ENCODE measurements around the gene IGFBP6.

Gene IGFBP6

DNA sequence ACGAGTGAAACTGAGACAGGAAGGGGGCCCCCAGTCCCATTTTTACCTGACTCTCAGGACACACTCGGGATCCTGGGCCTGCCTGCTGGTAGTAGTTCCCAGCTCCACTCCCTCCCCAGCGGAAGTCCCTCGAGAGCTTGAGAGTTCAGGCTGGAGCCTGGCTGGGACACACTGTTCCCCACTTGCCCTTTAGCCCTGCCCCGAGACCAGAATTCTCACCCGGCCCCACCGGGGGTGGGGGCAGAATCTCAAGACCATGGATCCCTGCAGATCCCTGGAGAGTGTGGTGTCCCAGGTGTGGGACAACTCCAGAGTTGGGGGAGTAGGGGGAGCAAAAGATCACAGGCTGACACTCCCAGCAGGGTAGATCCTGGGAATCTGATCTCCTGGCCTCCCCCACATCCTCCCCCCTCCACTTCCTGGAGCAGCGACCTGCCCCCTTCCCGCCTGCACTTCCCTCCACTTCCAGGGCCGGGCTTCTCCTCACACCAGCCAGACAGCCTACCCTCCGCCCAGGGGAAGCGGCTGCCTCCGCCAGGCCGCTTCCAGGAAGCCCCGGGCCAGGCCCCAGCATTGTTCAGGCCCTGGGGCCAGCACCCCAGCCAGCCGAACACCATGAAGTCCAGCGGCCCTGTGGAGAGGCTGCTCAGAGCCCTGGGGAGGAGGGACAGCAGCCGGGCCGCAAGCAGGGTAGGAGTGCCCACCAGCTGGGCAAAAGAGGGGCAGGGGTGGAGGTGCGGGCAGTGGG, 47.7 kb upstream of the IGFBP6 start, which contains the start of gene TNS2 (continued):
- TF ChIP-seq ZNF433 (tag by site-specific recombination; IDR thresholded peaks at IDR 0.05; ENCODE audit: low read depth) (no peak), ZNF362 (tag by site-specific recombination; IDR thresholded peaks at IDR 0.05) (no peak), ZNF37A (tag by site-specific recombination; IDR thresholded peaks at IDR 0.05) (no peak), ZNF19 (tag by site-specific recombination; IDR thresholded peaks at IDR 0.05; ENCODE audit: low read depth) (no peak), CTCF (tag by site-specific recombination; IDR thresholded peaks at IDR 0.05) (no peak), MYNN (tag by site-specific recombination; IDR thresholded peaks at IDR 0.05; ENCODE audit: borderline replicate concordance) (0 out of 2 replicates have a peak, but pooled peaks have one; percentile 10), ZNF248 (tag by site-specific recombination; IDR thresholded peaks at IDR 0.05) (no peak), IKZF3 (tag by site-specific recombination; IDR thresholded peaks at IDR 0.05) (0 out of 2 replicates have a peak, but pooled peaks have one; percentile 13), ZNF121 (tag by site-specific recombination; IDR thresholded peaks at IDR 0.05) (no peak), ZNF654 (tag by site-specific recombination; IDR thresholded peaks at IDR 0.05; ENCODE audit: low read depth) (no peak), ZNF514 (tag by site-specific recombination; IDR thresholded peaks at IDR 0.05) (no peak), ZNF157 (tag by site-specific recombination; IDR thresholded peaks at IDR 0.05) (no peak), ZNF350 (tag by site-specific recombination; IDR thresholded peaks at IDR 0.05) (no peak), ZNF529 (tag by site-specific recombination; IDR thresholded peaks at IDR 0.05; ENCODE audit: insufficient replicate concordance) (no peak), ZNF658 (tag by site-specific recombination; IDR thresholded peaks at IDR 0.05) (no peak), ZNF621 (tag by site-specific recombination; IDR thresholded peaks at IDR 0.05) (no peak), ZBTB21 (tag by site-specific recombination; IDR thresholded peaks at IDR 0.05) (no peak), ZNF175 (tag by site-specific recombination; IDR thresholded peaks at IDR 0.05) (no peak), GLIS1 (tag by site-specific recombination; IDR thresholded peaks at IDR 0.05) (peak; percentile 51), ZNF768 (tag by site-specific recombination; IDR thresholded peaks at IDR 0.05) (no peak), ZNF677 (tag by site-specific recombination; IDR thresholded peaks at IDR 0.05) (no peak), ZNF24 (tag by site-specific recombination; IDR thresholded peaks at IDR 0.05) (0 out of 2 replicates have a peak, but pooled peaks have one; percentile 22), ZFP69B (tag by site-specific recombination; IDR thresholded peaks at IDR 0.05) (peak; percentile 80), PATZ1 (tag by site-specific recombination; IDR thresholded peaks at IDR 0.05) (peak; percentile 88), ZNF776 (tag by site-specific recombination; IDR thresholded peaks at IDR 0.05; ENCODE audit: borderline replicate concordance) (no peak), ZNF311 (tag by site-specific recombination; IDR thresholded peaks at IDR 0.05; ENCODE audit: borderline replicate concordance) (no peak), ZNF48 (tag by site-specific recombination; IDR thresholded peaks at IDR 0.05) (no peak), KLF8 (tag by site-specific recombination; IDR thresholded peaks at IDR 0.05) (no peak; the same call in 1 of the 2 replicates), HOXC10 (CRISPR knock-in tag; IDR thresholded peaks at IDR 0.05) (no peak), ZNF341 (tag by site-specific recombination; IDR thresholded peaks at IDR 0.05; ENCODE audit: low read depth) (peak; percentile 89)
- TF ChIP-seq, protein P1, sequence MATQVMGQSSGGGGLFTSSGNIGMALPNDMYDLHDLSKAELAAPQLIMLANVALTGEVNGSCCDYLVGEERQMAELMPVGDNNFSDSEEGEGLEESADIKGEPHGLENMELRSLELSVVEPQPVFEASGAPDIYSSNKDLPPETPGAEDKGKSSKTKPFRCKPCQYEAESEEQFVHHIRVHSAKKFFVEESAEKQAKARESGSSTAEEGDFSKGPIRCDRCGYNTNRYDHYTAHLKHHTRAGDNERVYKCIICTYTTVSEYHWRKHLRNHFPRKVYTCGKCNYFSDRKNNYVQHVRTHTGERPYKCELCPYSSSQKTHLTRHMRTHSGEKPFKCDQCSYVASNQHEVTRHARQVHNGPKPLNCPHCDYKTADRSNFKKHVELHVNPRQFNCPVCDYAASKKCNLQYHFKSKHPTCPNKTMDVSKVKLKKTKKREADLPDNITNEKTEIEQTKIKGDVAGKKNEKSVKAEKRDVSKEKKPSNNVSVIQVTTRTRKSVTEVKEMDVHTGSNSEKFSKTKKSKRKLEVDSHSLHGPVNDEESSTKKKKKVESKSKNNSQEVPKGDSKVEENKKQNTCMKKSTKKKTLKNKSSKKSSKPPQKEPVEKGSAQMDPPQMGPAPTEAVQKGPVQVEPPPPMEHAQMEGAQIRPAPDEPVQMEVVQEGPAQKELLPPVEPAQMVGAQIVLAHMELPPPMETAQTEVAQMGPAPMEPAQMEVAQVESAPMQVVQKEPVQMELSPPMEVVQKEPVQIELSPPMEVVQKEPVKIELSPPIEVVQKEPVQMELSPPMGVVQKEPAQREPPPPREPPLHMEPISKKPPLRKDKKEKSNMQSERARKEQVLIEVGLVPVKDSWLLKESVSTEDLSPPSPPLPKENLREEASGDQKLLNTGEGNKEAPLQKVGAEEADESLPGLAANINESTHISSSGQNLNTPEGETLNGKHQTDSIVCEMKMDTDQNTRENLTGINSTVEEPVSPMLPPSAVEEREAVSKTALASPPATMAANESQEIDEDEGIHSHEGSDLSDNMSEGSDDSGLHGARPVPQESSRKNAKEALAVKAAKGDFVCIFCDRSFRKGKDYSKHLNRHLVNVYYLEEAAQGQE (tag by site-specific recombination; IDR thresholded peaks at IDR 0.05): no peak

Data from HEK293 (cell line).